SW 1271 (cell line): Measurements from ENCODE around the gene SLC9C2.
A peak's percentile ranks its signal among the peaks of the same experiment; 100 is the strongest.
"Not testable (repeated sequence)": the region's sequence is repeated elsewhere in the genome, so short reads cannot be mapped to it uniquely, and the experiment has no call there.

Source experiments
- DNase-seq, 2 experiments: peaks; one replicate each; lab custom pipeline; 2025; lab: John Stamatoyannopoulos, UW

The SLC9C2 gene

GRCh38 chr1:173482683-173483082, 120.2 kb downstream of the SLC9C2 start:
- DNase-seq = no peak

- DNase-seq = no peak
Observed at GRCh38 chr1:173481195-173481772, 121.6 kb downstream of the SLC9C2 start.

GRCh38 chr1:173479649-173480048, 123.2 kb downstream of the SLC9C2 start:
- DNase-seq = no peak

GRCh38 chr1:173478094-173478674, 124.7 kb downstream of the SLC9C2 start:
- DNase-seq = peak in 1 of 2 experiments; percentile 30

GRCh38 chr1:173477286-173478093, 125.4 kb downstream of the SLC9C2 start, which contains the start of gene PRDX6:
TSS of gene PRDX6 (plus strand) at chr1:173477335. CDS start at chr1:173477398, 63 bp downstream.
- peak; percentile 63 to 80 for DNase-seq

- DNase-seq = peak; percentile 63 to 84
Observed at GRCh38 chr1:173476665-173477285, 126.1 kb downstream of the SLC9C2 start.

- no peak for DNase-seq
Observed at GRCh38 chr1:173476197-173476664, 126.6 kb downstream of the SLC9C2 start.

- DNase-seq = no peak
Observed at GRCh38 chr1:173475564-173476196, 127.2 kb downstream of the SLC9C2 start.

GRCh38 chr1:173474780-173475421, 128.0 kb downstream of the SLC9C2 start:
- not testable (repeated sequence) for DNase-seq

GRCh38 chr1:173474097-173474779, 128.6 kb downstream of the SLC9C2 start:
- DNase-seq = no peak

GRCh38 chr1:173473599-173474011, 129.3 kb downstream of the SLC9C2 start:
- peak in 1 of 2 experiments; percentile 22 for DNase-seq

- no peak for DNase-seq
Observed at GRCh38 chr1:173470608-173471007, 132.3 kb downstream of the SLC9C2 start.

GRCh38 chr1:173469656-173470055, 133.2 kb downstream of the SLC9C2 start:
- no peak for DNase-seq

- DNase-seq = no peak
Observed at GRCh38 chr1:173467426-173467825, 135.4 kb downstream of the SLC9C2 start.

- not testable (repeated sequence) for DNase-seq
Observed at GRCh38 chr1:173464185-173464584, 138.7 kb downstream of the SLC9C2 start.

GRCh38 chr1:173462666-173463065, 140.2 kb downstream of the SLC9C2 start:
- not testable (repeated sequence) for DNase-seq

GRCh38 chr1:173459885-173460284, 143.0 kb downstream of the SLC9C2 start:
- no peak for DNase-seq

- no peak for DNase-seq
Observed at GRCh38 chr1:173454966-173455524, 147.8 kb downstream of the SLC9C2 start.

- DNase-seq = no peak
Observed at GRCh38 chr1:173453982-173454381, 148.9 kb downstream of the SLC9C2 start.

GRCh38 chr1:173451981-173452380, 150.9 kb downstream of the SLC9C2 start:
- DNase-seq = no peak
